Endodermal cell (in vitro differentiated cells): Measurements from ENCODE around the gene IL12B. TPM values are rescaled to one million over a fixed set of nuclear protein-coding genes. Genes with fewer than 3 reads are reported as not detected.
"Not testable (repeated sequence)": the region's sequence is repeated elsewhere in the genome, so short reads cannot be mapped to it uniquely, and the experiment has no call there.

Experiments used
- DNase-seq: peaks from one replicate; pipeline ENCODE4 v3.0.0-alpha.2; 2017
- H3K27ac ChIP-seq: 2 replicates; pipeline ENCODE4 v1.5.1; 2013; ENCODE audit warnings: mild to moderate bottlenecking, low read depth, low read length, moderate library complexity
- H3K27me3 ChIP-seq: 2 replicates; pipeline ENCODE4 v1.6.1; 2013; ENCODE audit warnings: mild to moderate bottlenecking, low read length, moderate library complexity; ENCODE audit not compliant: insufficient read depth, control insufficient read depth, poor library complexity, severe bottlenecking
- H3K36me3 ChIP-seq: 2 replicates; pipeline ENCODE4 v1.7.0; 2013; ENCODE audit warnings: mild to moderate bottlenecking, low read length, moderate library complexity; ENCODE audit not compliant: control insufficient read depth, insufficient read depth
- H3K4me1 ChIP-seq: one replicate; pipeline ENCODE4 v1.7.0; 2013; ENCODE audit warnings: low read length; ENCODE audit not compliant: control insufficient read depth, insufficient read depth
- H3K4me3 ChIP-seq: 2 replicates; pipeline ENCODE4 v1.5.1; 2013; ENCODE audit warnings: mild to moderate bottlenecking, low read length, moderate library complexity
- H3K9ac ChIP-seq: 2 replicates; pipeline ENCODE4 v1.6.1; 2013; ENCODE audit warnings: mild to moderate bottlenecking, low read length, moderate library complexity; ENCODE audit not compliant: poor library complexity, severe bottlenecking; ENCODE audit errors: extremely low read depth
- H3K9me3 ChIP-seq: 2 replicates; pipeline ENCODE4 v1.6.1; 2013; ENCODE audit warnings: mild to moderate bottlenecking, low read length, moderate library complexity; ENCODE audit not compliant: control insufficient read depth
- H3K27ac Mint-ChIP-seq: 2 replicates; pipeline ENCODE4 v1.8.0; 2020; ENCODE audit warnings: mixed read lengths
- H3K27me3 Mint-ChIP-seq: 2 replicates; pipeline ENCODE4 v1.8.0; 2021; ENCODE audit warnings: mild to moderate bottlenecking, mixed read lengths; ENCODE audit not compliant: insufficient read depth
- H3K36me3 Mint-ChIP-seq: 2 replicates; pipeline ENCODE4 v1.8.0; 2020; ENCODE audit warnings: low read depth, mixed read lengths
- H3K4me1 Mint-ChIP-seq: 2 replicates; pipeline ENCODE4 v1.8.0; 2020; ENCODE audit warnings: mixed read lengths
- H3K4me3 Mint-ChIP-seq: 2 replicates; pipeline ENCODE4 v1.8.0; 2020; ENCODE audit warnings: mild to moderate bottlenecking, moderate library complexity, mixed read lengths
- H3K9me3 Mint-ChIP-seq: 2 replicates; pipeline ENCODE4 v1.8.0; 2020; ENCODE audit warnings: mild to moderate bottlenecking, mixed read lengths
- WGBS, 2 experiments: methylation state at CpG; one replicate each; pipeline versions ENCODE4 v1.1.5 to v1.1.7; 2013; ENCODE audit warnings: missing lambda C conversion rate in 2 of 2, mixed read lengths in 1 of 2; ENCODE audit not compliant: insufficient coverage in 1 of 2, insufficient read length in 1 of 2; 5-methylcytosine and 5-hydroxymethylcytosine counted together
- total RNA-seq, 2 donors: library from RNA; stranded (reverse); fragmentation: NEBNext Ultra II Directional in 1 of 2; extraction: Animal tissue kit (Norgen Biotek cat#: 25700) in 1 of 2; gene quantifications; 2 replicates in 1 of 2; 3 replicates in 1 of 2; pipeline ENCODE4 v1.2.1, GENCODE V29; 2021
- TF ChIP-seq, protein P1 (sequence below): fragments of 200-600 bp; sonication (generic); conservative IDR thresholded peaks from 2 replicates; pipeline ENCODE4 v1.5.0; 2021; ENCODE audit warnings: antibody characterized with exemption, mild to moderate bottlenecking

Gene IL12B
- total RNA-seq, 2 donors from 2014 or later = not detected

DNA sequence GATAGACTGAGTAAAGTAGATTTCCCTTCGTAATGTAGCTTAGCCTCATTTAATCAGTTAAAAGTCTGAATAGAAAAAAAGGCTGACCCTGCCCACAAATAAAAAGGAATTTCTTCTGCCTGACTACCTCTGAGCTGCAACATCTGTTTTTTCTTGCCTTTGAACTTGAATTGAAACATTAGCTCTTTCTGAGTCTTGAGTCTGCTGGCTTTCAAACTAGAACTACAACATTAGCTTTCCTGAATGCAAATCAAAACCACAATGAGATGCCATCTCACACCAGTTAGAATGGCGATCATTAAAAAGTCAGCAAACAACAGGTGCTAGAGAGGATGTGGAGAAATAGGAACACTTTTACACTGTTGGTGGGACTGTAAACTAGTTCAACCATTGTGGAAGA, 19.9 kb upstream of the IL12B start:
- H3K9me3 ChIP-seq, H3K4me1 ChIP-seq, H3K27me3 ChIP-seq, H3K9me3 Mint-ChIP-seq, H3K4me3 ChIP-seq, DNase-seq, H3K36me3 ChIP-seq, H3K9ac ChIP-seq, H3K27me3 Mint-ChIP-seq, H3K4me1 Mint-ChIP-seq, H3K4me3 Mint-ChIP-seq, H3K27ac ChIP-seq, H3K27ac Mint-ChIP-seq, H3K36me3 Mint-ChIP-seq: not testable (repeated sequence)
- 59 to 80% methylated on average over 1 of the region's 2 CpGs for WGBS, 2 experiments

- Mint-ChIP-seq H3K36me3 (peaks cover 3% of the 10 kb centered on the region), H3K4me3 (no peak overlapping the region), H3K27me3 (peaks cover 16% of the 10 kb centered on the region), H3K4me1 (no peaks in the 10 kb centered on the region), H3K9me3 (peaks cover 25% of the 10 kb centered on the region), H3K27ac (no peak overlapping the region)
- TF ChIP-seq, protein P1, sequence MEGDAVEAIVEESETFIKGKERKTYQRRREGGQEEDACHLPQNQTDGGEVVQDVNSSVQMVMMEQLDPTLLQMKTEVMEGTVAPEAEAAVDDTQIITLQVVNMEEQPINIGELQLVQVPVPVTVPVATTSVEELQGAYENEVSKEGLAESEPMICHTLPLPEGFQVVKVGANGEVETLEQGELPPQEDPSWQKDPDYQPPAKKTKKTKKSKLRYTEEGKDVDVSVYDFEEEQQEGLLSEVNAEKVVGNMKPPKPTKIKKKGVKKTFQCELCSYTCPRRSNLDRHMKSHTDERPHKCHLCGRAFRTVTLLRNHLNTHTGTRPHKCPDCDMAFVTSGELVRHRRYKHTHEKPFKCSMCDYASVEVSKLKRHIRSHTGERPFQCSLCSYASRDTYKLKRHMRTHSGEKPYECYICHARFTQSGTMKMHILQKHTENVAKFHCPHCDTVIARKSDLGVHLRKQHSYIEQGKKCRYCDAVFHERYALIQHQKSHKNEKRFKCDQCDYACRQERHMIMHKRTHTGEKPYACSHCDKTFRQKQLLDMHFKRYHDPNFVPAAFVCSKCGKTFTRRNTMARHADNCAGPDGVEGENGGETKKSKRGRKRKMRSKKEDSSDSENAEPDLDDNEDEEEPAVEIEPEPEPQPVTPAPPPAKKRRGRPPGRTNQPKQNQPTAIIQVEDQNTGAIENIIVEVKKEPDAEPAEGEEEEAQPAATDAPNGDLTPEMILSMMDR = no peak
- H3K4me1 ChIP-seq = no peaks in the 10 kb centered on the region
- DNase-seq = no peak
- no peaks in the 10 kb centered on the region for H3K27me3 ChIP-seq
- H3K27ac ChIP-seq = no peak overlapping the region
- H3K9me3 ChIP-seq = peaks cover 21% of the 10 kb centered on the region
- H3K9ac ChIP-seq = no peak overlapping the region
- H3K4me3 ChIP-seq = no peak overlapping the region
- WGBS, 2 experiments = 91 to 100% methylated on average over 1 to 4 of the region's 4 CpGs
- no peaks in the 10 kb centered on the region for H3K36me3 ChIP-seq
Measured at GRCh38 chr5:159345861-159346260, 15.6 kb upstream of the IL12B start.

GRCh38 chr5:159345336-159345735, 15.0 kb upstream of the IL12B start:
- Histone ChIP-seq H3K27me3 (no peaks in the 10 kb centered on the region), H3K4me3 (no peak overlapping the region), H3K36me3 (no peaks in the 10 kb centered on the region), H3K4me1 (no peaks in the 10 kb centered on the region), H3K9me3 (peaks cover 21% of the 10 kb centered on the region), H3K27ac (no peak overlapping the region), H3K9ac (no peak overlapping the region)
- Mint-ChIP-seq H3K36me3 (peaks cover 3% of the 10 kb centered on the region), H3K27ac (no peak overlapping the region), H3K4me3 (no peak overlapping the region), H3K9me3 (peaks cover 25% of the 10 kb centered on the region), H3K4me1 (no peaks in the 10 kb centered on the region), H3K27me3 (peaks cover 16% of the 10 kb centered on the region)
- TF ChIP-seq, protein P1 = no peak
- no peak for DNase-seq
- WGBS, 2 experiments = 0% methylated on average over 1 of the region's 1 CpG
